ENCODE results near the gene EPOP. TPM values are rescaled to one million over a fixed set of nuclear protein-coding genes. Genes with fewer than 3 reads are reported as not detected.

EPOP gene
- total and polyA plus RNA-seq, 8 donors: 1.5 to 2.1 (median 1.7) TPM

DNA sequence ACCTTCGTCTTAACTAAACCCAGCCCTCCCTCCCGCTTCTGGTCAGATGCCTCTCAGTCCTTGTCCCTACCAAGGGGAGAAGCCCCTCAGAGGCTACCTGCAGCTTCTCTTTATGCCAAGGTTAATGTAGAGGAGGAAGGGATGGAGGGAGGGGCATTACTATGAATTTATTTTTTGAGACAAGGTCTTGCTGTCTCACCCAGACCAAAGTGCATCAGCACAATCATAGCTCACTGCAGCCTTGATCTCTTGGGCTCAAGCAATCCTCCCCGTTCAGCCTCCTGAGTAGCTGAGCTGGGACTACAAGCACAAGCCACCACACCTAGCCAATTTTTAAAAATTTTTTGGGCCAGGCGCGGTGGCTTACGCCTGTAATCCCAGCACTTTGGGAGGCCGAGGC is 15.3 kb downstream of the EPOP start:
- no peak overlapping the region for H3K27ac ChIP-seq
- H3K4me1 ChIP-seq: no peaks in the 10 kb centered on the region
- TF ChIP-seq, protein P1, sequence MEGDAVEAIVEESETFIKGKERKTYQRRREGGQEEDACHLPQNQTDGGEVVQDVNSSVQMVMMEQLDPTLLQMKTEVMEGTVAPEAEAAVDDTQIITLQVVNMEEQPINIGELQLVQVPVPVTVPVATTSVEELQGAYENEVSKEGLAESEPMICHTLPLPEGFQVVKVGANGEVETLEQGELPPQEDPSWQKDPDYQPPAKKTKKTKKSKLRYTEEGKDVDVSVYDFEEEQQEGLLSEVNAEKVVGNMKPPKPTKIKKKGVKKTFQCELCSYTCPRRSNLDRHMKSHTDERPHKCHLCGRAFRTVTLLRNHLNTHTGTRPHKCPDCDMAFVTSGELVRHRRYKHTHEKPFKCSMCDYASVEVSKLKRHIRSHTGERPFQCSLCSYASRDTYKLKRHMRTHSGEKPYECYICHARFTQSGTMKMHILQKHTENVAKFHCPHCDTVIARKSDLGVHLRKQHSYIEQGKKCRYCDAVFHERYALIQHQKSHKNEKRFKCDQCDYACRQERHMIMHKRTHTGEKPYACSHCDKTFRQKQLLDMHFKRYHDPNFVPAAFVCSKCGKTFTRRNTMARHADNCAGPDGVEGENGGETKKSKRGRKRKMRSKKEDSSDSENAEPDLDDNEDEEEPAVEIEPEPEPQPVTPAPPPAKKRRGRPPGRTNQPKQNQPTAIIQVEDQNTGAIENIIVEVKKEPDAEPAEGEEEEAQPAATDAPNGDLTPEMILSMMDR (IDR thresholded peaks at IDR 0.05): no peak
- peaks cover 0 to 27% of the 10 kb centered on the region in 2 donors for H3K27me3 ChIP-seq
- DNase-seq (no peak), ATAC-seq (no peak)
- H3K4me3 ChIP-seq: no peak overlapping the region
- no peaks in the 10 kb centered on the region for H3K36me3 ChIP-seq
- H3K9me3 ChIP-seq: no peaks in the 10 kb centered on the region
- intact Hi-C loops (cut with DNase I): no loop called here

DNA sequence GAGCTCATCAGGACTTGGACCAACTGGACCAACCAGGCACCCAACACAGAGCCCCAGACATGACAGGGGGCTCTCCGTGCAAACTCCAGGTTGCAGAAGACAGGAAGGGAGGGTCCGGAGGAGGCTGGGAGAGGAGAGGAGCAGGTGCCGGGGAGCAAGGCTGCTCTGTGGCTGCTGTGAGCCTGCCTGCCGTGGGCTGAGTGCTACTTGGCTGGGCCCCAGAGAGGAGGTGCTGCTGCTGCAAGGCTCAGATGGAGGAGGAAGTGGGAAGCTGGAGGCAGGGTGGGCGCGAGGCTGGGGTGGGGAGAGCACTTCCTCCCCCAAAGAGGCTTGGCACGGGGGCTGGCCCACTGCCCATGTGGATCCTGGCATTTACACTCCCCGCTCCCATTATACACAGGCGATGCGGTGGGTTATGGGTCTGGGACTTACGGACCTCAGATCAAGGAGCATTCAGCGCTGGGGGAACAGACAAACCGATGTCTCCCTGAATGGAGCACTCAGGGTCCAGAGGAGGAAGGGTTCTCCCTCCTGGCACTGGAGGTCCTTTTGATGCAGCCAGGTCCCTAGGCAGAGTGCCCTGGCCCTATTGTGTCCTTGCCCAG is 15.9 kb downstream of the EPOP start:
- no peak for ATAC-seq

DNA sequence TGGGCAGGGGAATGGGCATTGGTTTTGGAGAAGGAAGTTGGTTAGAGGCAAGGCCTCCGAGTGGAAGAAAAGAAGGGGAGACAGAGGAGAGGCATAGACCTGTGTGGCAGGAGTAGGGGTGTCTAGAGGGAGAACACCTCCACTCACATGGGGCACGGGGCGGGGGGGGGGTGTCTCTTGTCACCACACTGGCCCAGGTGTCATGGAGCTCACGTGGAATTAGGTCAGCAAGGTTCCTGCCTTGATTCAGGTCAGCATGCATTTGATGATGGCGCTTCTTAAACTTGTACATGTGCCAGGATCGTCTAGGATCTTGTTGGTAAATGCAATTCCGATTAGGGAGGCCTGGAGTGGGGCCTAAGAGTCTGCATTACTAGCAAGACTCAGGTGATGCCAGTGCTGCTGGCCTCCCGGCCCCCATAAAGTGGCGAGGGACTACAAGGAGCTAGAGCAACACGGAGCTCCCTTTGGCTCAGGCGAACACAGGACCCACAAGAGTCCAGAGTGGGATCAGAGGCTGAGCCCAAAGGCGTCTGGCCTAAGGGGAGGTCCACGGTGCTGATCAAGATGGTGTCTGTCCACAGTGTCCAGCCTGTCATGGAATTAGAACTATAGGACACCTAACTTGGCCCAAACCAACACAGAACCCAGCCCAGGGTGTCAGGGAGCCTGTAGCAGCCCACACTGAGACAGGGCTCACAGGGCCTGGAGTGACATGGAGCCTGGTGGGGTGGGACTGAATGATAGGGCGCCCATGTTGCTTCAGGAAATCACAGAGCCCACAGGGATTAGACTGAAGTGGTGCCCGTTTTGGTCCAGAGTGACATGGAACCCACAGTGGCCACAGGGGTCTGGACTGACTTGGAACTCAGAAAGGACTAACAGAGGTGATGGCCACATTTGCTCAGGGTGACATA is 16.7 kb downstream of the EPOP start:
- ATAC-seq (no peak), DNase-seq (no peak)
- intact Hi-C loops (cut with DNase I): no loop called here
- H3K27me3 ChIP-seq: peaks cover 4 to 39% of the 10 kb centered on the region in 2 donors
- H3K9me3 ChIP-seq: no peaks in the 10 kb centered on the region
- TF ChIP-seq, protein P1 (IDR thresholded peaks at IDR 0.05): no peak
- H3K4me1 ChIP-seq: no peaks in the 10 kb centered on the region
- H3K4me3 ChIP-seq: no peak overlapping the region
- H3K27ac ChIP-seq: no peak overlapping the region
- H3K36me3 ChIP-seq: no peaks in the 10 kb centered on the region

More for the DNA sequence above, 15.9 kb downstream of the EPOP start:
- Histone ChIP-seq H3K36me3 (no peaks in the 10 kb centered on the region), H3K9me3 (no peaks in the 10 kb centered on the region), H3K4me3 (no peak overlapping the region), H3K4me1 (no peaks in the 10 kb centered on the region), H3K27ac (no peak overlapping the region), H3K27me3 (peaks cover 3 to 31% of the 10 kb centered on the region in 2 donors)
- TF ChIP-seq, protein P1 (IDR thresholded peaks at IDR 0.05): no peak
- no peak for DNase-seq
- intact Hi-C loops (cut with DNase I): no loop called here

DNA sequence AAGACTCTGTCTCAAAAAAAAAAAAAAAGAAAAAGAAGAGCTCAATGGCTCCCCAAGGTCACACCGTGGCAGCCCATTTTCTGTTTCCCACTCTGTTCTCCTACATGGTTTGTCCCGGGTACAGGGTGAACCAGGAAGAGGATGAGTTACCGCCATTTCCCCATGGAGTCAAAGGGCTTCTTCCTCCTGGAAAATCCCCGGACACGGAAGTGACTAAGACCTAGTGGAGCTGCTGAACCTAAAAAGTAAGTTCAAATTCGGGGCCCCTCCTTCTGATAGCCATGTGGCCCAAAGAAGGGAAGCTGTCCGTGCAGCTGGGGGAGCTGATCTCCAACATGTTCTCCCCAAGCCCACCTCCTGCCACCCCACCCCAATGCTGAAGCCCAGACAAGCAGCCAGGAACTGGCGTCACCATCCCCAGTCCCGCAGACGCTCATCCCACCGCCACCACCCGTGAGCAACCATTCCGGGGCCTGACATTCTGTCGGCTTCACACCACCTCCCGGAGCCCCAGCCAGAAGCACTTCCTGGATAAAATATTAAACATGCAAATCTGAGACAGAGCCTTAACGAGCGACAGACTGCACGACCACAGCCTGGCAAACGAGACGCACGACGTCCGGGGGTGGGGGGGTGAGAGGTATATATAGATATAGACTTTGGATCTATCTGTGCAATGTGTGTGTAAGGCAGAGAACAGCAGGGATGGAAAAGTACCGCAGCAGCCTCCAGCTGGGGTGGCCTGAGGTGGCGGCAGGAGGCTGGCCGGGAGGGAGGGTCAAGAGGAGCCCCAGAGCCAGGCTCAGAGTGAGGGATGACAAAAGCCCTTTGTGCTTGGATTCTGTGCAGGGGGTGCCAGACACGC is 17.6 kb downstream of the EPOP start:
- Histone ChIP-seq H3K36me3 (no peaks in the 10 kb centered on the region), H3K27ac (no peak overlapping the region), H3K4me3 (no peak overlapping the region), H3K4me1 (no peaks in the 10 kb centered on the region), H3K9me3 (no peaks in the 10 kb centered on the region), H3K27me3 (peaks cover 4 to 48% of the 10 kb centered on the region in 2 donors)
- DNase-seq (no peak), ATAC-seq (no peak)
- TF ChIP-seq, protein P1 (IDR thresholded peaks at IDR 0.05): no peak
- intact Hi-C loops (cut with DNase I): no loop called here

Measured in left lung (tissue), 10 donors.